PFSK-1 (cell line): ENCODE data around the gene PDLIM1.

Source experiments
- POLR2AphosphoS5 ChIP-seq: IDR thresholded peaks from 2 replicates; pipeline ENCODE4 v1.6.1; 2012; ENCODE audit warnings: low read depth, mild to moderate bottlenecking, control low read depth, low read length, moderate library complexity
- SIN3A ChIP-seq: IDR thresholded peaks from 2 replicates; pipeline ENCODE4 v1.6.1; 2012; ENCODE audit warnings: mild to moderate bottlenecking, low read length, moderate library complexity, borderline replicate concordance; ENCODE audit not compliant: insufficient read depth
- TF ChIP-seq, protein P1 (sequence below), 2 experiments: IDR thresholded peaks; 2 replicates each; pipeline versions ENCODE4 v1.6.1 to v1.8.0; 2011 to 2012; ENCODE audit warnings: low read depth in 2 of 2, low read length in 2 of 2, control low read depth in 1 of 2, inconsistent platforms in 1 of 2, mild to moderate bottlenecking in 1 of 2, moderate library complexity in 1 of 2; ENCODE audit not compliant: insufficient read depth in 1 of 2

DNA sequence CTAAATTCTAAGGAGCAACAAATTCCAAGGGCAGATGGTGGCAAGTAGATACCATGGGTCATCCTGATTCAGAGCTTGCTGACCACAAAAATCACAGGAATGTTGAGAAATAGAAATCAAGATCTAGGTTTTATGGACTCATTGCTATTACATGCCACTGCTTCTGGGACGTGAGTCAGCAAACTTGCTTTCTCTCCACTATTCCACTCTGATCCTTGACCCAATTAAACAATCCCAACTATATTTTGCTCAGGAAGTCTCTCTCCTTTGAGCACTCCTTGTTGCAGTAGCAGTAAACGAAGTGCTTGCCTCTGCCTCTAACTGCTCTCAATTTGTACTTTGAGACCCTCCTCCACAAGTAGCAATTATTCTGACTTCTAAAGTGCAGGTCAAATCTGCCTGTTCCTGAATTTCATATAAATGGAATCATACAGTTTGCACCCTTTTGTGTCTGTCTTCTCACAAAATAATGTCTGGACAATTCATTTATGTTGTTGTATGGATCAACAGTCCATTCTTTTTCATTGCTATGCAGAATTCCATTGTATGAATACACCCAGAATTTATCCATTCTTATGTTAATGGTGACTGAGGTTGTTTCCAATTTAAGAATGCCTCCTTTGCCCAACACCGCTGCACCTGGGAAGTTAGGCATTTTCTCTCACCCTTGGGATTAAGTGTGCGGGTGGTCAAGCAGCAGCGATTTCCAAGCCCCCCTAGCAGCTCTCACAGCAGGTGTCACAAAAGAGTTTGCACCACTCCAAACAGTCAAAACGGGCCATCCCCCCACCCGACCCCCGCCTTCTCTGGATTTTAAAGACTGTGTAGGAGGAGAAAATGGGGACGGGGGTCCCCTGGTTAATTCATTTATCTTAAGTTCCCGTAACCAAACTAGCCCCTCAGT lies 60.8 kb downstream of the PDLIM1 start:
- TF ChIP-seq POLR2AphosphoS5 (no peak), SIN3A (no peak)
- TF ChIP-seq, protein P1, sequence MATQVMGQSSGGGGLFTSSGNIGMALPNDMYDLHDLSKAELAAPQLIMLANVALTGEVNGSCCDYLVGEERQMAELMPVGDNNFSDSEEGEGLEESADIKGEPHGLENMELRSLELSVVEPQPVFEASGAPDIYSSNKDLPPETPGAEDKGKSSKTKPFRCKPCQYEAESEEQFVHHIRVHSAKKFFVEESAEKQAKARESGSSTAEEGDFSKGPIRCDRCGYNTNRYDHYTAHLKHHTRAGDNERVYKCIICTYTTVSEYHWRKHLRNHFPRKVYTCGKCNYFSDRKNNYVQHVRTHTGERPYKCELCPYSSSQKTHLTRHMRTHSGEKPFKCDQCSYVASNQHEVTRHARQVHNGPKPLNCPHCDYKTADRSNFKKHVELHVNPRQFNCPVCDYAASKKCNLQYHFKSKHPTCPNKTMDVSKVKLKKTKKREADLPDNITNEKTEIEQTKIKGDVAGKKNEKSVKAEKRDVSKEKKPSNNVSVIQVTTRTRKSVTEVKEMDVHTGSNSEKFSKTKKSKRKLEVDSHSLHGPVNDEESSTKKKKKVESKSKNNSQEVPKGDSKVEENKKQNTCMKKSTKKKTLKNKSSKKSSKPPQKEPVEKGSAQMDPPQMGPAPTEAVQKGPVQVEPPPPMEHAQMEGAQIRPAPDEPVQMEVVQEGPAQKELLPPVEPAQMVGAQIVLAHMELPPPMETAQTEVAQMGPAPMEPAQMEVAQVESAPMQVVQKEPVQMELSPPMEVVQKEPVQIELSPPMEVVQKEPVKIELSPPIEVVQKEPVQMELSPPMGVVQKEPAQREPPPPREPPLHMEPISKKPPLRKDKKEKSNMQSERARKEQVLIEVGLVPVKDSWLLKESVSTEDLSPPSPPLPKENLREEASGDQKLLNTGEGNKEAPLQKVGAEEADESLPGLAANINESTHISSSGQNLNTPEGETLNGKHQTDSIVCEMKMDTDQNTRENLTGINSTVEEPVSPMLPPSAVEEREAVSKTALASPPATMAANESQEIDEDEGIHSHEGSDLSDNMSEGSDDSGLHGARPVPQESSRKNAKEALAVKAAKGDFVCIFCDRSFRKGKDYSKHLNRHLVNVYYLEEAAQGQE (IDR thresholded peaks at IDR 0.05; ENCODE audit: insufficient read depth in 1 of 2, low read depth in 2 of 2, low read length in 2 of 2) = no peak
